Breast epithelium (tissue), 4 donors: ENCODE results near the gene LRPPRC. TPM values are rescaled to one million over a fixed set of nuclear protein-coding genes. Genes with fewer than 3 reads are reported as not detected.

Experiments
- DNase-seq, 2 donors: peaks; one replicate each; pipeline ENCODE4 v3.0.0-alpha.2; 2019; ENCODE audit warnings: low spot score in 2 of 2
- H3K27ac ChIP-seq, 2 donors: fragments of 200-600 bp; sonication (generic) in 1 of 2; one replicate each; pipeline ENCODE4 v1.5.1; 2016 to 2019; ENCODE audit warnings: mild to moderate bottlenecking in 1 of 2
- H3K27me3 ChIP-seq, 2 donors: fragments of 200-600 bp; sonication (generic) in 1 of 2; one replicate each; pipeline versions ENCODE4 v1.5.1 to v1.6.0; 2017 to 2019; ENCODE audit warnings: control low read depth in 1 of 2, mild to moderate bottlenecking in 1 of 2
- H3K36me3 ChIP-seq: fragments of 200-600 bp; one replicate; pipeline ENCODE4 v1.5.1; 2019
- H3K4me1 ChIP-seq, 2 donors: fragments of 200-600 bp; sonication (generic); one replicate each; pipeline ENCODE4 v1.5.1; 2016 to 2019; ENCODE audit warnings: control low read depth in 1 of 2
- H3K4me3 ChIP-seq, 3 donors: fragments of 200-600 bp; sonication (generic); 1 replicate in 2 of 3; 2 replicates in 1 of 3; pipeline ENCODE4 v1.5.1; 2016 to 2019; ENCODE audit warnings: mild to moderate bottlenecking in 3 of 3, moderate library complexity in 2 of 3
- H3K9me3 ChIP-seq, 2 donors: fragments of 200-600 bp; sonication (generic) in 1 of 2; one replicate each; pipeline ENCODE4 v1.5.1; 2016 to 2019; ENCODE audit warnings: control low read depth in 1 of 2
- POLR2A ChIP-seq: fragments of 450-650 bp; IDR thresholded peaks from one replicate; pipeline ENCODE4 v1.6.1; 2016; ENCODE audit warnings: antibody characterized with exemption, mild to moderate bottlenecking, moderate library complexity
- POLR2AphosphoS5 ChIP-seq, 3 donors: sonication (generic); formaldehyde crosslinking; IDR thresholded peaks; one replicate each; pipeline ENCODE4 v1.6.1; 2017; ENCODE audit warnings: antibody characterized with exemption in 3 of 3
- intact Hi-C: fragments of 100-400 bp; cut with DNase I; formaldehyde crosslinking; loops from one replicate; pipeline ENCODE4 v1.15.1; 2023; ENCODE audit warnings: low total_unique reads
- total RNA-seq, 3 donors: library from RNA; depleted of rRNA; stranded (reverse); fragments of >200 nt; gene quantifications; one replicate each; pipeline ENCODE4 v1.1.0, GENCODE V29; 2016
- TF ChIP-seq, protein P1 (sequence below), 3 donors: fragments of 450-650 bp; IDR thresholded peaks; one replicate each; pipeline ENCODE4 v1.5.1; 2016 to 2017; ENCODE audit warnings: antibody characterized with exemption in 3 of 3, mild to moderate bottlenecking in 3 of 3, moderate library complexity in 3 of 3

Gene LRPPRC
- total RNA-seq, 3 donors from 2014 or later, result 61.6 to 75.4 (median 65.1) TPM

GRCh38 chr2:43998263-43998662 lies 2.5 kb upstream of the LRPPRC start:
- no peaks in the 10 kb centered on the region for H3K27me3 ChIP-seq
- H3K27ac ChIP-seq, result no peak overlapping the region
- no peak overlapping the region for H3K4me3 ChIP-seq
- no peaks in the 10 kb centered on the region for H3K9me3 ChIP-seq
- DNase-seq, result no peak
- intact Hi-C loops, result no loop called here
- TF ChIP-seq, protein P1, sequence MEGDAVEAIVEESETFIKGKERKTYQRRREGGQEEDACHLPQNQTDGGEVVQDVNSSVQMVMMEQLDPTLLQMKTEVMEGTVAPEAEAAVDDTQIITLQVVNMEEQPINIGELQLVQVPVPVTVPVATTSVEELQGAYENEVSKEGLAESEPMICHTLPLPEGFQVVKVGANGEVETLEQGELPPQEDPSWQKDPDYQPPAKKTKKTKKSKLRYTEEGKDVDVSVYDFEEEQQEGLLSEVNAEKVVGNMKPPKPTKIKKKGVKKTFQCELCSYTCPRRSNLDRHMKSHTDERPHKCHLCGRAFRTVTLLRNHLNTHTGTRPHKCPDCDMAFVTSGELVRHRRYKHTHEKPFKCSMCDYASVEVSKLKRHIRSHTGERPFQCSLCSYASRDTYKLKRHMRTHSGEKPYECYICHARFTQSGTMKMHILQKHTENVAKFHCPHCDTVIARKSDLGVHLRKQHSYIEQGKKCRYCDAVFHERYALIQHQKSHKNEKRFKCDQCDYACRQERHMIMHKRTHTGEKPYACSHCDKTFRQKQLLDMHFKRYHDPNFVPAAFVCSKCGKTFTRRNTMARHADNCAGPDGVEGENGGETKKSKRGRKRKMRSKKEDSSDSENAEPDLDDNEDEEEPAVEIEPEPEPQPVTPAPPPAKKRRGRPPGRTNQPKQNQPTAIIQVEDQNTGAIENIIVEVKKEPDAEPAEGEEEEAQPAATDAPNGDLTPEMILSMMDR (IDR thresholded peaks at IDR 0.05), result no peak
- TF ChIP-seq POLR2AphosphoS5 (IDR thresholded peaks at IDR 0.05), result no peak
- no peak for TF ChIP-seq POLR2A
- peaks cover 0 to 10% of the 10 kb centered on the region in 2 donors for H3K4me1 ChIP-seq
- H3K36me3 ChIP-seq, result no peaks in the 10 kb centered on the region

GRCh38 chr2:43993437-43993836 lies 2.4 kb downstream of the LRPPRC start:
- intact Hi-C loops, result no loop called here

DNA sequence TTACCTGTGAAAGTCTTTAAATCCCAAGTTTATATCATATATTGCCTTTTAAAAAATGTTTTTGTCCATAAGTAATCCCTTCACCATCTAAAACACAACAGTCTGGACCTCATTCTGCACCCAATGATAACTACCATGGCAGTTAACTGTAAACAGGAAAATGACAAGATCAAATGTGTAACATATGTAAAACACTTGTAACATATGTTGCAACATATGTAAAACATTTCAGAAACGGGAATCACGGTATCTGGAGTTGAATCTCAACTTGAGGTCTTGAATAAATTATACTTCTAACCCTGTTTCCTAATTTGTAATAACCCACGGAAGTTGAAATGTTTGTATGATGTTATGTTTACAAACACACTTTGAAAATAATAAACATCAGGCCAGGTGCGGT lies 6.2 kb downstream of the LRPPRC start:
- H3K27me3 ChIP-seq, result no peaks in the 10 kb centered on the region
- H3K36me3 ChIP-seq, result no peaks in the 10 kb centered on the region
- peaks cover 0 to 6% of the 10 kb centered on the region in 2 donors for H3K4me1 ChIP-seq
- TF ChIP-seq, protein P1 (IDR thresholded peaks at IDR 0.05), result no peak
- no peak for TF ChIP-seq POLR2A
- no peak for TF ChIP-seq POLR2AphosphoS5 (IDR thresholded peaks at IDR 0.05)
- intact Hi-C loops, result loop anchor here (5.0 kb wide), 1 partner anchor 308 kb away; no protein-coding TSS in a partner anchor
- H3K9me3 ChIP-seq, result no peaks in the 10 kb centered on the region
- DNase-seq, result no peak
- no peak overlapping the region for H3K4me3 ChIP-seq
- H3K27ac ChIP-seq, result no peak overlapping the region

More at GRCh38 chr2:43993437-43993836, 2.4 kb downstream of the LRPPRC start:
- DNase-seq, result no peak
- Histone ChIP-seq H3K36me3 (no peaks in the 10 kb centered on the region), H3K9me3 (no peaks in the 10 kb centered on the region), H3K27me3 (no peaks in the 10 kb centered on the region), H3K27ac (no peak overlapping the region), H3K4me1 (peaks cover 0 to 10% of the 10 kb centered on the region in 2 donors), H3K4me3 (no peak overlapping the region)
- TF ChIP-seq POLR2A (no peak), POLR2AphosphoS5 (IDR thresholded peaks at IDR 0.05) (no peak)
- TF ChIP-seq, protein P1 (IDR thresholded peaks at IDR 0.05), result no peak

DNA sequence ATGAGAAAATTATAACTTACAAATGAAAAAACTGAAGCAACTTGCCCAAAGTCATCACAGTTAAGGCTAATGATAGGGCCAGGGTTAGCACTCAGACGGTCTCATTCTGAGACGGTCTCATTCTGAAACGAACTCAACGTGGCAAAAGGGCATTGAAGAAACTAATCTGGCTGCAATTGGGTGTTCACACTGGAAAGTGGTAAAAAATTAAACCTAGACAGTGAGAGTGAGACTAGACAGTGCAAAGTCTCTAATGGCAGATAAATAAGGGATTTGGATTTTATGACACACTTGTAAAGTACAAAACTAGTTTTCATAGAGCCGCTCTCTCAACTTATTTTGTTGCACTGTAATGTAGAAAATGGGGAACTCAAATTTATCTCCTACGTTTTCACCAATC lies 9.2 kb downstream of the LRPPRC start:
- H3K27me3 ChIP-seq, result no peaks in the 10 kb centered on the region
- H3K27ac ChIP-seq, result no peak overlapping the region
- no peaks in the 10 kb centered on the region for H3K4me1 ChIP-seq
- TF ChIP-seq, protein P1 (IDR thresholded peaks at IDR 0.05), result no peak
- no peak for TF ChIP-seq POLR2AphosphoS5 (IDR thresholded peaks at IDR 0.05)
- no peak for TF ChIP-seq POLR2A
- intact Hi-C loops, result loop anchor here (5.0 kb wide), 1 partner anchor 311 kb away; no protein-coding TSS in a partner anchor
- DNase-seq, result no peak
- no peaks in the 10 kb centered on the region for H3K9me3 ChIP-seq
- no peak overlapping the region for H3K4me3 ChIP-seq
- no peaks in the 10 kb centered on the region for H3K36me3 ChIP-seq

DNA sequence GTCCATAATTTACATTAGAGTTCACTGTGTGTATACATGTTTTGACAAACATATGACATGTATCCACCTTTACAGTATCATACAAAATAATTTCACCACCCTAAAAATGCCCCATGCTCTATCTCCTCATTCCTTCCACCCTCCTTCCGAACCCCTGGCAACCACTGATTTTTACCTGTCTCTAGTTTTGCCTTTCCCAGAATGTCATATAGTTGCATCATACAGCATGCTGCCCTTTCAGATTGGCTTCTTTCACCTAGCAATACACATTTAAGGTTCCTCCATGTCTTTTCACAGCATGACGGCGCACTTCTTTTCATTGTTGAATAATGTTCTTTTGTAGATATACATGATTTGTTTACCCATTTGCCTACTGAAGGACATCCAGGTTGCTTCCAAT lies 10.4 kb downstream of the LRPPRC start:
- no peak for DNase-seq
- no peak for TF ChIP-seq POLR2A
- TF ChIP-seq, protein P1 (IDR thresholded peaks at IDR 0.05), result no peak
- TF ChIP-seq POLR2AphosphoS5 (IDR thresholded peaks at IDR 0.05), result no peak
- Histone ChIP-seq H3K27ac (no peak overlapping the region), H3K27me3 (no peaks in the 10 kb centered on the region), H3K4me3 (no peak overlapping the region), H3K36me3 (no peaks in the 10 kb centered on the region), H3K9me3 (no peaks in the 10 kb centered on the region), H3K4me1 (no peaks in the 10 kb centered on the region)
- intact Hi-C loops, result loop anchor here (5.0 kb wide), 1 partner anchor 312 kb away; no protein-coding TSS in a partner anchor
